ENCODE data around the gene IL4R.
"Not testable (repeated sequence)": the region's sequence is repeated elsewhere in the genome, so short reads cannot be mapped to it uniquely, and the experiment has no call there.

The IL4R gene

DNA sequence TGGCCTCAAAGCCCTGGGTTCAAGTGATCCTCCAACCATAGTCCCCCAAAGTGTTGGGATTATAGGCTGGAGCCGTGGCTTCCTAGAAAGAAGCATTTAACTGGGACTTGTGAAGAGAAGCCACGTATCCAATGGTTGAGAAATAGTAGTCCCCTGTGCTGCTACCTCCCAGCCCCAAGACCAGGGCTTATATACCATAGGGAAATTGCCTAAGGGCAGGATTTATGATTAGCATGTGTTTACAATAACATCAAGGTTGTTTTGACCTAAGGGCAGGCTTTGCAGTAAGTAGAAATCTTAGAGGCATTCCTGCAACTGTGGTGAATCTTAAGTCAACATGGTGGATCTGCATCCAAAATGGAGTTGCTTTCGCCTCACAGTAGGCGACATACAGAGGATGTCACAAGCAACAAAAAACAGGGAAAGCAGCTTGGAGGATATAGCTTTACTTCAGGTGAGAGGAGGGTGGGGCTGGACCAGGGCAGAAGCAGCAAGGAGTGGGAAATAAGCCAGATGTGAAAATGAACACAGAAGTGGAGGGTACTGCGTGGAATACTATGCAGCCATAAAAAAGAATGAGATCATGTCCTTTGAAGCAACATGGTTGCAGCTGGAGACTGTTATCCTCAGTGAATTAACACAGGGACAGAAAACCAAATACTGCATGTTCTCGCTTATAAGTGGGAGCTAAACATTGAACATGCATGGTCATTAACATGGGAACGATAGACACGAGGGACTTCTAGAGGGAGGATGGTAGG is 26.5 kb upstream of the IL4R start:
- Histone ChIP-seq H3K4me1 (ENCODE audit: low read length) (no peaks in the 10 kb centered on the region), H3K4me3 (ENCODE audit: low read length) (no peak overlapping the region), H3F3A (ENCODE audit: insufficient read depth, low read length) (no peaks in the 10 kb centered on the region), H3K9me2 (replicated peaks; ENCODE audit: insufficient read depth, low read length) (no peaks in the 10 kb centered on the region), H4K20me1 (ENCODE audit: insufficient read depth, low read length) (no peaks in the 10 kb centered on the region), H2AFZ (ENCODE audit: low read length) (no peak overlapping the region), H3K9ac (ENCODE audit: low read length) (no peak overlapping the region), H3K27me3 (replicated peaks; ENCODE audit: insufficient read depth, low read length) (no peaks in the 10 kb centered on the region), H3K27ac (ENCODE audit: low read length) (no peak overlapping the region), H3K79me2 (ENCODE audit: low read length) (no peaks in the 10 kb centered on the region), H3K36me3 (replicated peaks; ENCODE audit: insufficient read depth, low read length) (no peaks in the 10 kb centered on the region), H3K9me3 (replicated peaks; ENCODE audit: insufficient read depth, low read length) (no peaks in the 10 kb centered on the region), H3K4me2 (ENCODE audit: low read depth, low read length) (no peak overlapping the region)
- TF ChIP-seq, protein P1, sequence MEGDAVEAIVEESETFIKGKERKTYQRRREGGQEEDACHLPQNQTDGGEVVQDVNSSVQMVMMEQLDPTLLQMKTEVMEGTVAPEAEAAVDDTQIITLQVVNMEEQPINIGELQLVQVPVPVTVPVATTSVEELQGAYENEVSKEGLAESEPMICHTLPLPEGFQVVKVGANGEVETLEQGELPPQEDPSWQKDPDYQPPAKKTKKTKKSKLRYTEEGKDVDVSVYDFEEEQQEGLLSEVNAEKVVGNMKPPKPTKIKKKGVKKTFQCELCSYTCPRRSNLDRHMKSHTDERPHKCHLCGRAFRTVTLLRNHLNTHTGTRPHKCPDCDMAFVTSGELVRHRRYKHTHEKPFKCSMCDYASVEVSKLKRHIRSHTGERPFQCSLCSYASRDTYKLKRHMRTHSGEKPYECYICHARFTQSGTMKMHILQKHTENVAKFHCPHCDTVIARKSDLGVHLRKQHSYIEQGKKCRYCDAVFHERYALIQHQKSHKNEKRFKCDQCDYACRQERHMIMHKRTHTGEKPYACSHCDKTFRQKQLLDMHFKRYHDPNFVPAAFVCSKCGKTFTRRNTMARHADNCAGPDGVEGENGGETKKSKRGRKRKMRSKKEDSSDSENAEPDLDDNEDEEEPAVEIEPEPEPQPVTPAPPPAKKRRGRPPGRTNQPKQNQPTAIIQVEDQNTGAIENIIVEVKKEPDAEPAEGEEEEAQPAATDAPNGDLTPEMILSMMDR (IDR thresholded peaks at IDR 0.05; ENCODE audit: low read length), result no peak
- TF ChIP-seq EZH2phosphoT487 (IDR thresholded peaks at IDR 0.05; ENCODE audit: low read length), result no peak
- no peak for TF ChIP-seq EZH2 (optimal IDR thresholded peaks at IDR 0.05; ENCODE audit: low read depth, low read length)
- DNase-seq, result no peak

DNA sequence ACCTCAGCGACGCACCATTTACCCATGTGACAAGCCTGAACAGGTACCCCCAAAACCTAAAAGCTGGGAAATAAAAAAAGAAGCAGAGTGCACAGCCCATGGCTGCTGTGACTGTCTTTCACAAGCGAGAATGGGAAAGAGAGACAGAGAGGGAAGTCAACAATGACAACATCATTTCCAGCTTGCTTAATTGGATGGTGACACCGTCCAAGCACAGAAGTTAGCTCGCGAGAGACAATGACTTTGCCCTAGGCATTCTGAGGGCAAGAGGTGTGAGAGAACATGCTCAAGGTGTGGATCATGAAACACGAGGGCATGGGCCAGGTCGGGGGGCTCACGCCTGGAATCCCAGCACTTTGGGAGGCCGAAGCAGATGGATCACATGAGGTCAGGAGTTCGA is 25.9 kb upstream of the IL4R start:
- DNase-seq, result no peak
- TF ChIP-seq EZH2phosphoT487 (IDR thresholded peaks at IDR 0.05; ENCODE audit: low read length) (no peak), EZH2 (optimal IDR thresholded peaks at IDR 0.05; ENCODE audit: low read depth, low read length) (no peak)
- TF ChIP-seq, protein P1 (IDR thresholded peaks at IDR 0.05; ENCODE audit: low read length), result no peak
- Histone ChIP-seq H3K4me2 (ENCODE audit: low read depth, low read length) (no peak overlapping the region), H4K20me1 (ENCODE audit: insufficient read depth, low read length) (no peaks in the 10 kb centered on the region), H3K27ac (ENCODE audit: low read length) (no peak overlapping the region), H3K79me2 (ENCODE audit: low read length) (no peaks in the 10 kb centered on the region), H3K9ac (ENCODE audit: low read length) (no peak overlapping the region), H3K4me3 (ENCODE audit: low read length) (no peak overlapping the region), H3F3A (ENCODE audit: insufficient read depth, low read length) (no peaks in the 10 kb centered on the region), H3K27me3 (replicated peaks; ENCODE audit: insufficient read depth, low read length) (no peaks in the 10 kb centered on the region), H3K4me1 (ENCODE audit: low read length) (no peaks in the 10 kb centered on the region), H3K9me3 (replicated peaks; ENCODE audit: insufficient read depth, low read length) (no peaks in the 10 kb centered on the region), H2AFZ (ENCODE audit: low read length) (no peak overlapping the region), H3K9me2 (replicated peaks; ENCODE audit: insufficient read depth, low read length) (no peaks in the 10 kb centered on the region), H3K36me3 (replicated peaks; ENCODE audit: insufficient read depth, low read length) (no peaks in the 10 kb centered on the region)

DNA sequence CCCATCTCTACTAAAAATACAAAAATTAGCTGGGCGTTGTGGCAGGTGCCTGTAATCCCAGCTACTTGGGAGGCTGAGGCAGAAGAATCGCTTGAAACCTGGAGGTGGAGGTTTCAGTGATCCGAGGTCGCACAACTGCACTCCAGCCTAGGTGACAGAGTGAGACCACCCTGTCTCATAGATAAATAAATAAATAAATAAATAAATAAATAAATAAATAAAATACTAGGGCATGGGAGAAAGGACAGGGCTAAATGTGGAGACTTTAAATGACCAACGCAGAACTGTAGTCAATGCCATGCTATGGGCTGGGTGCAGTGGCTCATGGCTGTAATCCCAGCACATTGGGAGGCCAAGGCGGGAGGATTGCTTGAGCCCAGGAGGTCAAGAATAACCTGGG is 25.5 kb upstream of the IL4R start:
- not testable (repeated sequence) for H2AFZ ChIP-seq (ENCODE audit: low read length); H3K27ac ChIP-seq (ENCODE audit: low read length); DNase-seq; H3K4me3 ChIP-seq (ENCODE audit: low read length); H3K36me3 ChIP-seq (replicated peaks; ENCODE audit: insufficient read depth, low read length); H3F3A ChIP-seq (ENCODE audit: insufficient read depth, low read length); H3K9me2 ChIP-seq (replicated peaks; ENCODE audit: insufficient read depth, low read length); H3K27me3 ChIP-seq (replicated peaks; ENCODE audit: insufficient read depth, low read length); H4K20me1 ChIP-seq (ENCODE audit: insufficient read depth, low read length); H3K79me2 ChIP-seq (ENCODE audit: low read length); H3K9ac ChIP-seq (ENCODE audit: low read length); H3K9me3 ChIP-seq (replicated peaks; ENCODE audit: insufficient read depth, low read length); H3K4me1 ChIP-seq (ENCODE audit: low read length); H3K4me2 ChIP-seq (ENCODE audit: low read depth, low read length)

DNA sequence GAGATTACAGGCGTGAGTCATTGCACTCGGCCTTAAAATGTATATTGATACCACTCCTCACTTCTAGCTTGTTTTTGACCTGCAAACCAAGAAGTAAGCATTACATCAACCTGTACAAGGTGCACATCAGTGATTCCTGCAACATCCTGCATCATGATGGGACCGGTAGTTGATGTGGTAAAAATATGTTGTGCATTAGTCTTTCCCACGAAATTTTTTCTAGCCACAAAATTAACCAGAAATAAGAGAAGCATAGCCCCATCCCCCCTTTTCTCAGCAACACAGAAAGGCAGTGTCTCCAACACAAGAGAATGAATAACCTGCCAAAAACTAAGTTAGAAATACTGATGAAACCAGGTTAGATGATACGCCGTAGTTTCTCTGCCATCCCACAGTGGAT is 24.1 kb upstream of the IL4R start:
- Histone ChIP-seq H3K27ac (ENCODE audit: low read length) (no peak overlapping the region), H3K4me2 (ENCODE audit: low read depth, low read length) (no peak overlapping the region), H3K9me2 (replicated peaks; ENCODE audit: insufficient read depth, low read length) (no peaks in the 10 kb centered on the region), H3K36me3 (replicated peaks; ENCODE audit: insufficient read depth, low read length) (no peaks in the 10 kb centered on the region), H3K4me3 (ENCODE audit: low read length) (no peak overlapping the region), H3K9ac (ENCODE audit: low read length) (no peak overlapping the region), H3K9me3 (replicated peaks; ENCODE audit: insufficient read depth, low read length) (no peaks in the 10 kb centered on the region), H3K4me1 (ENCODE audit: low read length) (no peaks in the 10 kb centered on the region), H3K27me3 (replicated peaks; ENCODE audit: insufficient read depth, low read length) (no peaks in the 10 kb centered on the region), H3F3A (ENCODE audit: insufficient read depth, low read length) (no peaks in the 10 kb centered on the region), H3K79me2 (ENCODE audit: low read length) (no peaks in the 10 kb centered on the region), H4K20me1 (ENCODE audit: insufficient read depth, low read length) (no peaks in the 10 kb centered on the region), H2AFZ (ENCODE audit: low read length) (no peak overlapping the region)
- no peak for DNase-seq
- TF ChIP-seq EZH2phosphoT487 (IDR thresholded peaks at IDR 0.05; ENCODE audit: low read length), result no peak
- TF ChIP-seq EZH2 (optimal IDR thresholded peaks at IDR 0.05; ENCODE audit: low read depth, low read length), result no peak
- TF ChIP-seq, protein P1 (IDR thresholded peaks at IDR 0.05; ENCODE audit: low read length), result no peak
